Testis (tissue), 3 donors: ENCODE results near the gene PSMD8. TPM values are rescaled to one million over a fixed set of nuclear protein-coding genes. Genes with fewer than 3 reads are reported as not detected.
A peak's percentile ranks its signal among the peaks of the same experiment; 100 is the strongest.

Experiments
- DNase-seq: peaks from one replicate; pipeline ENCODE4 v3.0.0-alpha.2; 2019
- H3K27ac ChIP-seq, 2 donors: fragments of 200-600 bp; sonication (generic); one replicate each; pipeline ENCODE4 v1.5.1; 2019
- H3K27me3 ChIP-seq: fragments of 200-600 bp; sonication (generic); one replicate; pipeline ENCODE4 v1.5.1; 2019
- H3K36me3 ChIP-seq: fragments of 200-600 bp; sonication (generic); one replicate; pipeline ENCODE4 v1.5.1; 2017; ENCODE audit warnings: low read depth; ENCODE audit errors: missing control alignments
- H3K4me1 ChIP-seq: fragments of 200-600 bp; sonication (generic); one replicate; pipeline ENCODE4 v1.5.1; 2019
- H3K4me3 ChIP-seq, 2 donors: fragments of 200-600 bp; sonication (generic); one replicate each; pipeline ENCODE4 v1.5.1; 2017 to 2019
- H3K9me3 ChIP-seq: fragments of 200-600 bp; sonication (generic); one replicate; pipeline ENCODE4 v1.5.1; 2017
- POLR2A ChIP-seq: fragments of 450-650 bp; IDR thresholded peaks from one replicate; pipeline ENCODE4 v1.6.1; 2017; ENCODE audit warnings: antibody characterized with exemption, mild to moderate bottlenecking, moderate library complexity
- WGBS, 2 donors: methylation state at CpG; one replicate each; pipeline ENCODE4 v1.1.5; 2018; 5-methylcytosine and 5-hydroxymethylcytosine counted together
- intact Hi-C: fragments of 100-400 bp; cut with DNase I; formaldehyde crosslinking; loops from one replicate; pipeline ENCODE4 v1.15.1; 2023; ENCODE audit warnings: low total_unique reads
- polyA plus RNA-seq: library from polyadenylated mRNA; stranded (reverse); fragments of 350-450 nt; fragmentation: Illumina TruSeq; extraction: RNeasy Lipid Tissue Mini Kit (QIAGEN cat#74804); gene quantifications from one replicate; pipeline ENCODE4 v1.2.3, GENCODE V29; 2014; ENCODE audit warnings: low read depth, low replicate concordance; ENCODE audit not compliant: insufficient read depth
- total RNA-seq, 2 donors: library from RNA; depleted of rRNA; stranded (reverse); fragments of >200 nt; gene quantifications; one replicate each; pipeline ENCODE4 v1.2.3, GENCODE V29; 2016
- TF ChIP-seq, protein P1 (sequence below), 3 experiments: fragments of 450-650 bp in 2 of 3; fragments of 200-600 bp in 1 of 3; sonication (generic) in 1 of 3; IDR thresholded peaks; one replicate each; pipeline ENCODE4 v1.5.1; 2016 to 2019; ENCODE audit warnings: antibody characterized with exemption in 3 of 3, mild to moderate bottlenecking in 2 of 3, moderate library complexity in 1 of 3

The PSMD8 gene
- total and polyA plus RNA-seq, 3 donors from 2014 or later: 244 to 373 (median 265) TPM

DNA sequence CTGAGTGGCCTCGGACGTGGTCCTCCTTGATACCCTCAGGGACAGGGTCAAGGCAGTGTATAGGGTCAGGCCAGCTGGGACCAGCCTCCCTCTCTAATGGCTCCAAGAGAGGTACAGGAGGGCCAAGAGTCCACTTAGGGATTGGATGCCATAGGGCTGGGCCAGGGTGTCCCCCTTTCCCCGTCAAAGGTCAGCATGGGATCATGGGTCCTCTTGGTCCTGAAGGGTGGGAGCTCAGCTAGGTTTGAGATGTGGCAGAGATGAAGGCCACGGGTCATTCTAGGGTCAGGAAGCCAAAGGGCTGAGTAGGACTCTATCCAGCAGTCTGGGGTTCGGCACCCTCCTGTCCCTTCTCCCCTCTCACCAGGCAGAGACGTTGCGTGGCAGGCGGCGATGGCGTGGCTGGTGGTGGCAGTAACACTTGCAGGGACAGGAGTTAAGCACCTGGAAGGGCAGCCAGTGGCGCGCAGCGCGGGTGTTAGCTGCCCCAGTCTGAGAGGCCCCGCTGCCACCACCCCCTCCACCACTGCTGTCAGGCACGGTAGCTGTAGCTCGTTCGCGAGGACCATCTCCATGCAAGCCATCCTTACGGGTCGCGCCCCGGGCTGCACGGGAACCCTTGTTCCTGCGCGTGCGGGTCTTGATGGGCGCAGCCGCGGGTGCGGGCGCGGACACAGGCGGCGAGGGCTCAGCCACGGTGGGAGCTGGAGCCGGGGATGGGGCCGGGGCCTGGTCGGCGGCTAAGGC lies 10.9 kb downstream of the PSMD8 start:
- 61 to 76% methylated on average over 4 to 40 of the region's 40 CpGs for WGBS, 2 donors
- TF ChIP-seq, protein P1, sequence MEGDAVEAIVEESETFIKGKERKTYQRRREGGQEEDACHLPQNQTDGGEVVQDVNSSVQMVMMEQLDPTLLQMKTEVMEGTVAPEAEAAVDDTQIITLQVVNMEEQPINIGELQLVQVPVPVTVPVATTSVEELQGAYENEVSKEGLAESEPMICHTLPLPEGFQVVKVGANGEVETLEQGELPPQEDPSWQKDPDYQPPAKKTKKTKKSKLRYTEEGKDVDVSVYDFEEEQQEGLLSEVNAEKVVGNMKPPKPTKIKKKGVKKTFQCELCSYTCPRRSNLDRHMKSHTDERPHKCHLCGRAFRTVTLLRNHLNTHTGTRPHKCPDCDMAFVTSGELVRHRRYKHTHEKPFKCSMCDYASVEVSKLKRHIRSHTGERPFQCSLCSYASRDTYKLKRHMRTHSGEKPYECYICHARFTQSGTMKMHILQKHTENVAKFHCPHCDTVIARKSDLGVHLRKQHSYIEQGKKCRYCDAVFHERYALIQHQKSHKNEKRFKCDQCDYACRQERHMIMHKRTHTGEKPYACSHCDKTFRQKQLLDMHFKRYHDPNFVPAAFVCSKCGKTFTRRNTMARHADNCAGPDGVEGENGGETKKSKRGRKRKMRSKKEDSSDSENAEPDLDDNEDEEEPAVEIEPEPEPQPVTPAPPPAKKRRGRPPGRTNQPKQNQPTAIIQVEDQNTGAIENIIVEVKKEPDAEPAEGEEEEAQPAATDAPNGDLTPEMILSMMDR (IDR thresholded peaks at IDR 0.05): no peak
- TF ChIP-seq POLR2A: no peak

DNA sequence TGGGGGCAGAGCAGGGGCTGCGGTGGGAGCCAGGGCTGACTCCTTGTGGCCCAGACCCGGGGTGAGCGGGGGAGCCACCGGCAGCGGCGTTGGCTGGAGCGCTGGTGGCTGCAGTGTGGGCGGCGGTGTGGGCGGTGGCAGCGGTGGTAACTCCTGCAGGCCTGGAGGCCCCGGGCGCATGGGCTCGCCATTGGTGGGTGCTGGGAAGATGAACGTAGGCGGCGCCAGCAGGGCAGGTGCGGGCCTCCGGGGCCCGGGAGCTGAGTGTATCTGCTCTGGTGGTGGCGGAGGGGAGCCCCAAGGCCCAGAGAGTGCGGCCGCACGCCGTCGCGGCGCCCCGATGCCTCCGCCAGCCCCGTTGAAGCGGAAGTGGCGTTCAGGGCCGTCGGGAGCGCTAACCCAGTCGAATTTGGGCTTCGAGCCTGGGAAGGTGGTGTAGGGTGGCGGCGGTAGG lies 11.5 kb downstream of the PSMD8 start:
- TF ChIP-seq POLR2A: no peak
- Histone ChIP-seq H3K27ac (no peak overlapping the region), H3K4me3 (peak overlapping the region in 1 of 2 donors; percentile 21), H3K4me1 (peaks cover 23% of the 10 kb centered on the region), H3K36me3 (no peaks in the 10 kb centered on the region), H3K9me3 (no peaks in the 10 kb centered on the region), H3K27me3 (no peaks in the 10 kb centered on the region)
- 58 to 67% methylated on average over 29 to 40 of the region's 40 CpGs for WGBS, 2 donors
- intact Hi-C loops: no loop called here
- DNase-seq: no peak

More for the DNA sequence above, 10.9 kb downstream of the PSMD8 start:
- peak overlapping the region in 1 of 2 donors; percentile 21 for H3K4me3 ChIP-seq
- no peaks in the 10 kb centered on the region for H3K36me3 ChIP-seq
- H3K27me3 ChIP-seq: no peaks in the 10 kb centered on the region
- no peaks in the 10 kb centered on the region for H3K9me3 ChIP-seq
- peaks cover 23% of the 10 kb centered on the region for H3K4me1 ChIP-seq
- H3K27ac ChIP-seq: no peak overlapping the region
- intact Hi-C loops: no loop called here
- no peak for DNase-seq

DNA sequence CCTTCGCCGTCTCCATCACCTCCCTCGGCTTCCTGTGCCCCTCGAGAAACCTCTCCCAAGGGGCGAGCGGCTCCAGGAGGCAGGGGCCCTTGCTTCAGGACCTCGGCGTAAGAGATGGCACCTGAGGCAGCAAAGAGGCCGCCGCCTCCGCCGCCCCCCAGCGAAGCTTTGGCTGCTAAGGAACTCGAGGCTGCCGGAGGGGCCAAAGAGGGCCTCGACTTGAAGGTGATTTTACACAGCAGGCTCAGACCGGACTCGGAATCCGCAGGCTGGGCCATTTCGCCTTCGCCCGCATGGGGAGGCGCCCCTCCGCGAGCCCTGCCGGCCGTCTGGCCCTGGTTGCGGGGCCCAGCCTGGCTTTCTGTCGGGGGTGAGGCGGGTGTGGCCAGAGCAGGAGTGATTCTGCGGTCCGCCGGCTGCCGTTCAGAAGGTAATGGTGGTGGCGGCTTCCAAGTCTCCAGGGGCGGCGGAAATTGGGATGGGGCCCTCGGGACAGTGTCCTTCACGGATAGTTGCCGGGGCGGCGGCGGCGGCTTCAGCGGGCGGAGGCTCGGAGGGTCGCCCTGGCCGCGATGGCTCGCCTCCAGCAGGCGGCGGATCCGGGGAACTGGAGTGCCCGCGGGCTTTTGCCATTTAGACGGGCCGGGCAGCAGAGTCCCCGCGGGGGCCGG lies 12.1 kb downstream of the PSMD8 start:
- TF ChIP-seq POLR2A: no peak
- TF ChIP-seq, protein P1 (IDR thresholded peaks at IDR 0.05): no peak
- no peak for DNase-seq
- no peaks in the 10 kb centered on the region for H3K36me3 ChIP-seq
- no peaks in the 10 kb centered on the region for H3K9me3 ChIP-seq
- peaks cover 23% of the 10 kb centered on the region for H3K4me1 ChIP-seq
- no peaks in the 10 kb centered on the region for H3K27me3 ChIP-seq
- H3K4me3 ChIP-seq: peak overlapping the region; percentile 35 to 57
- WGBS, 2 donors: 46 to 57% methylated on average over 20 to 60 of the region's 61 CpGs
- intact Hi-C loops: no loop called here
- no peak overlapping the region for H3K27ac ChIP-seq

- intact Hi-C loops: no loop called here
- DNase-seq: no peak
- no peak overlapping the region for H3K27ac ChIP-seq
- H3K4me1 ChIP-seq: peaks cover 23% of the 10 kb centered on the region
- no peaks in the 10 kb centered on the region for H3K9me3 ChIP-seq
- peak overlapping the region; percentile 35 to 57 for H3K4me3 ChIP-seq
- 15 to 33% methylated on average over 11 to 36 of the region's 36 CpGs for WGBS, 2 donors
- no peak for TF ChIP-seq POLR2A
- TF ChIP-seq, protein P1 (IDR thresholded peaks at IDR 0.05): no peak
- no peaks in the 10 kb centered on the region for H3K27me3 ChIP-seq
- H3K36me3 ChIP-seq: no peaks in the 10 kb centered on the region
Observed at GRCh38 chr19:38386971-38387549, 12.7 kb downstream of the PSMD8 start.
